Astrocyte (in vitro differentiated cells and primary cell): ENCODE data around the gene SUGCT. TPM values are rescaled to one million over a fixed set of nuclear protein-coding genes. Genes with fewer than 3 reads are reported as not detected.

Experiments
- DNase-seq: peaks from one replicate; pipeline ENCODE4 v3.0.0-alpha.2; 2010; ENCODE audit warnings: low read depth
- FAIRE-seq: peaks from 2 replicates; lab custom pipeline; 2011; peaks lifted over from hg19 to GRCh38; lab: Jason Lieb, UNC
- H2AFZ ChIP-seq: 2 replicates; pipeline ENCODE4 v1.6.0; 2012; ENCODE audit warnings: low read depth, low read length, inconsistent platforms
- H3K27ac ChIP-seq: 2 replicates; pipeline ENCODE4 v1.5.1; 2011; ENCODE audit warnings: low read depth, low read length, inconsistent platforms
- H3K27me3 ChIP-seq: 2 replicates; pipeline ENCODE4 v1.6.0; 2011; ENCODE audit warnings: low read length, inconsistent platforms; ENCODE audit not compliant: insufficient read depth
- H3K36me3 ChIP-seq: 2 replicates; pipeline ENCODE4 v1.5.1; 2011; ENCODE audit warnings: low read length, inconsistent platforms; ENCODE audit not compliant: insufficient read depth
- H3K4me1 ChIP-seq: 2 replicates; pipeline ENCODE4 v1.5.1; 2011; ENCODE audit warnings: low read length, inconsistent platforms; ENCODE audit not compliant: insufficient read depth
- H3K4me2 ChIP-seq: 2 replicates; pipeline ENCODE4 v1.6.0; 2012; ENCODE audit warnings: low read length, inconsistent platforms
- H3K4me3 ChIP-seq: 2 replicates; pipeline ENCODE4 v1.5.1; 2011; ENCODE audit warnings: low read depth, mild to moderate bottlenecking, low read length, inconsistent platforms; ENCODE audit not compliant: insufficient read depth
- H3K79me2 ChIP-seq: 2 replicates; pipeline ENCODE4 v1.6.0; 2012; ENCODE audit warnings: mild to moderate bottlenecking, low read length, inconsistent platforms; ENCODE audit not compliant: insufficient read depth
- H3K9ac ChIP-seq: 2 replicates; pipeline ENCODE4 v1.6.0; 2012; ENCODE audit warnings: mild to moderate bottlenecking, low read length, inconsistent platforms
- H3K9me3 ChIP-seq: 2 replicates; pipeline ENCODE4 v1.5.1; 2012; ENCODE audit warnings: low read depth, mild to moderate bottlenecking, low read length, inconsistent platforms; ENCODE audit not compliant: insufficient read depth
- H4K20me1 ChIP-seq: 2 replicates; pipeline ENCODE4 v1.6.0; 2012; ENCODE audit warnings: low read length, inconsistent platforms; ENCODE audit not compliant: insufficient read depth
- H3K27ac Mint-ChIP-seq: one replicate; pipeline ENCODE4 v1.8.0; 2021; ENCODE audit warnings: mild to moderate bottlenecking, mixed read lengths; ENCODE audit not compliant: unreplicated experiment
- H3K27me3 Mint-ChIP-seq: one replicate; pipeline ENCODE4 v1.8.0; 2021; ENCODE audit warnings: low read depth, mixed read lengths; ENCODE audit not compliant: unreplicated experiment
- H3K36me3 Mint-ChIP-seq: one replicate; pipeline ENCODE4 v1.8.0; 2021; ENCODE audit warnings: low read depth, mixed read lengths; ENCODE audit not compliant: unreplicated experiment
- H3K4me1 Mint-ChIP-seq: one replicate; pipeline ENCODE4 v1.8.0; 2021; ENCODE audit warnings: low read depth, mixed read lengths; ENCODE audit not compliant: unreplicated experiment
- H3K4me3 Mint-ChIP-seq: one replicate; pipeline ENCODE4 v1.8.0; 2021; ENCODE audit warnings: mild to moderate bottlenecking, moderate library complexity, mixed read lengths; ENCODE audit not compliant: unreplicated experiment
- H3K9me3 Mint-ChIP-seq: one replicate; pipeline ENCODE4 v1.8.0; 2021; ENCODE audit warnings: mild to moderate bottlenecking, mixed read lengths; ENCODE audit not compliant: unreplicated experiment
- CTCF ChIP-seq: IDR thresholded peaks from 2 replicates; pipeline ENCODE4 v1.5.1; 2011; ENCODE audit warnings: low read depth, mild to moderate bottlenecking, inconsistent platforms, low read length, moderate library complexity; ENCODE audit not compliant: insufficient read depth
- EZH2 ChIP-seq: IDR thresholded peaks from 2 replicates; pipeline ENCODE4 v1.6.1; 2012; ENCODE audit warnings: mild to moderate bottlenecking, low read length, inconsistent platforms; ENCODE audit not compliant: insufficient read depth
- total RNA-seq: library from RNA; stranded (reverse); gene quantifications from 2 replicates; pipeline ENCODE4 v1.2.1, GENCODE V29; 2021

Gene SUGCT
- total RNA-seq, 1 donor from 2014 or later = 15.5 TPM

GRCh38 chr7:40482845-40483244 lies 348.0 kb downstream of the SUGCT start:
- peaks cover 3% of the 10 kb centered on the region for H3K9me3 Mint-ChIP-seq
- Histone ChIP-seq H3K4me2 (no peak overlapping the region), H3K9ac (no peak overlapping the region), H3K27me3 (no peaks in the 10 kb centered on the region), H3K79me2 (no peaks in the 10 kb centered on the region), H3K4me3 (no peak overlapping the region), H3K4me1 (no peaks in the 10 kb centered on the region), H2AFZ (no peak overlapping the region), H3K36me3 (no peaks in the 10 kb centered on the region), H3K27ac (no peak overlapping the region), H3K9me3 (no peaks in the 10 kb centered on the region), H4K20me1 (no peaks in the 10 kb centered on the region)
- FAIRE-seq = no peak
- H3K27ac Mint-ChIP-seq = no peak overlapping the region
- no peak for DNase-seq
- TF ChIP-seq EZH2 (no peak), CTCF (no peak)
- no peaks in the 10 kb centered on the region for H3K36me3 Mint-ChIP-seq
- no peaks in the 10 kb centered on the region for H3K27me3 Mint-ChIP-seq
- no peak overlapping the region for H3K4me3 Mint-ChIP-seq
- H3K4me1 Mint-ChIP-seq = no peaks in the 10 kb centered on the region

GRCh38 chr7:40483630-40484029 lies 348.8 kb downstream of the SUGCT start:
- no peaks in the 10 kb centered on the region for H3K36me3 ChIP-seq
- H3K4me1 ChIP-seq = no peaks in the 10 kb centered on the region
- TF ChIP-seq EZH2 (no peak), CTCF (peak; percentile 9)
- H3K4me2 ChIP-seq = no peak overlapping the region
- no peaks in the 10 kb centered on the region for H3K79me2 ChIP-seq
- Mint-ChIP-seq H3K36me3 (no peaks in the 10 kb centered on the region), H3K4me1 (no peaks in the 10 kb centered on the region), H3K4me3 (no peak overlapping the region), H3K9me3 (peaks cover 3% of the 10 kb centered on the region), H3K27ac (no peak overlapping the region), H3K27me3 (no peaks in the 10 kb centered on the region)
- H3K9ac ChIP-seq = no peak overlapping the region
- FAIRE-seq (no peak), DNase-seq (no peak)
- H2AFZ ChIP-seq = no peak overlapping the region
- H3K9me3 ChIP-seq = no peaks in the 10 kb centered on the region
- H3K27me3 ChIP-seq = no peaks in the 10 kb centered on the region
- H4K20me1 ChIP-seq = no peaks in the 10 kb centered on the region
- H3K27ac ChIP-seq = no peak overlapping the region
- no peak overlapping the region for H3K4me3 ChIP-seq

GRCh38 chr7:40489844-40490602 lies 355.2 kb downstream of the SUGCT start:
- FAIRE-seq (no peak), DNase-seq (no peak)
- no peaks in the 10 kb centered on the region for H3K79me2 ChIP-seq
- Mint-ChIP-seq H3K36me3 (peaks cover 3% of the 10 kb centered on the region), H3K4me1 (peaks cover 15% of the 10 kb centered on the region), H3K9me3 (peaks cover 3% of the 10 kb centered on the region), H3K27ac (no peak overlapping the region), H3K27me3 (no peaks in the 10 kb centered on the region), H3K4me3 (no peak overlapping the region)
- H4K20me1 ChIP-seq = no peaks in the 10 kb centered on the region
- no peaks in the 10 kb centered on the region for H3K27me3 ChIP-seq
- TF ChIP-seq EZH2 = no peak
- TF ChIP-seq CTCF = no peak
- no peak overlapping the region for H3K4me3 ChIP-seq
- no peak overlapping the region for H2AFZ ChIP-seq
- H3K4me2 ChIP-seq = no peak overlapping the region
- no peaks in the 10 kb centered on the region for H3K4me1 ChIP-seq
- H3K9ac ChIP-seq = no peak overlapping the region
- H3K9me3 ChIP-seq = no peaks in the 10 kb centered on the region
- H3K27ac ChIP-seq = no peak overlapping the region
- no peaks in the 10 kb centered on the region for H3K36me3 ChIP-seq
